Stimulated activated CD8-positive, alpha-beta memory T cell treated with anti-CD3 and anti-CD28 coated beads, Interleukin-12 subunit alpha, Interleukin-12 subunit beta, amount 100 ng/mL, for 24 hours (primary cell): ENCODE results near the gene HIF1A.
"Not testable (repeated sequence)": the region's sequence is repeated elsewhere in the genome, so short reads cannot be mapped to it uniquely, and the experiment has no call there.

Source experiments
- DNase-seq: peaks from one replicate; pipeline ENCODE4 v3.0.0-alpha.2; 2020; ENCODE audit errors: extremely low read depth

The HIF1A gene

DNA sequence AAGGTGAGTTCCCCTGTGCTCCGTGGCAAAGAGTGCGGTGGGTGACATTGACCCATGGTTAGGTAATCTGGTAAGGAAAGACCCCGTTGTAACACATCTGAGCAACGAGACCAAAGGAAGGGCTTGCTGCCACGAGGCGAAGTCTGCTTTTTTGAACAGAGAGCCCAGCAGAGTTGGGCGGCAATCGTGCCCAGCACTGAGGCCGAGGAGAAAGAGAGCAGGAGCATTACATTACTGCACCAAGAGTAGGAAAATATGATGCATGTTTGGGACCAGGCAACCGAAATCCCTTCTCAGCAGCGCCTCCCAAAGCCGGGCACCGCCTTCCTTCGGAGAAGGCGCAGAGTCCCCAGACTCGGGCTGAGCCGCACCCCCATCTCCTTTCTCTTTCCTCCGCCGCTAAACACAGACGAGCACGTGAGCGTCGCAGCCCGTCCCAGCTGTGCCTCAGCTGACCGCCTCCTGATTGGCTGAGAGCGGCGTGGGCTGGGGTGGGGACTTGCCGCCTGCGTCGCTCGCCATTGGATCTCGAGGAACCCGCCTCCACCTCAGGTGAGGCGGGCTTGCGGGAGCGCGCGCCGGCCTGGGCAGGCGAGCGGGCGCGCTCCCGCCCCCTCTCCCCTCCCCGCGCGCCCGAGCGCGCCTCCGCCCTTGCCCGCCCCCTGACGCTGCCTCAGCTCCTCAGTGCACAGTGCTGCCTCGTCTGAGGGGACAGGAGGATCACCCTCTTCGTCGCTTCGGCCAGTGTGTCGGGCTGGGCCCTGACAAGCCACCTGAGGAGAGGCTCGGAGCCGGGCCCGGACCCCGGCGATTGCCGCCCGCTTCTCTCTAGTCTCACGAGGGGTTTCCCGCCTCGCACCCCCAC lies at the start of gene HIF1A:
TSS of gene HIF1A (plus strand) at position 684 of the 865 bp plus-strand sequence. CDS start 292 bp downstream, outside the sequence.
- peak; percentile 92 for DNase-seq

DNA sequence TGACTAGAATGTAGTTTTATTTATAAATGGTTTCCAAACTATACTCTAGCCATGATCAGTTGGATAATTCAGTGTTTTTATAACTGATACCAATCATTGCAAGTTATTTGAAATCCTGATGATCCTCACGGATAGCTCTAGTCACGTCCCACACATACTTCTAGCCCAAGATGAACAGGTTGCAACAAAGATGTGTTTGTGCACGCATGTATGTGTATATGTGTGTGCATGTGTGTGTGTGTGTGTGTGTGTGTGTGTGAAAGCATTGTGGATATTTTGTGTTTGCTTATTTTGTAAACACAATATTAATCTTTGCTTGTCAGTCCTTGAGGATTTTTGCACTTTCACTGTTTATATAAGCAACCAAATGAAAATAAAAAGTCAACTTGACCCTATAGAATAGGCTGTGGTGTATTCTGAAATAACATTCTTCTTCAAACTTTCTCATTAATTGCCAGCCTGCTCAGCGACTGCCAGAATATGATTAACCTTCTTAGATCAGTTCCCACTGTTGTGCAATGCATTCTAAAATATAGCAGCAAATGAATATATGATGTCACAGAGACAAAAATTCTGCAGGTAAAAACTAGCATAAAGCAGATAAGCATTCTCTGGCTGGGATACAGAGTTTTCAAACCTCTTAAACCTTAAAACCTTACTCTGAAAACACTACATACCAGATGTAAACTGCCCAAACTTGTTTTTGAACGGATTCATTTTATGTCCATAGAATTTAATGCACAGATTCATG lies 48.8 kb upstream of the HIF1A start:
- no peak for DNase-seq

DNA sequence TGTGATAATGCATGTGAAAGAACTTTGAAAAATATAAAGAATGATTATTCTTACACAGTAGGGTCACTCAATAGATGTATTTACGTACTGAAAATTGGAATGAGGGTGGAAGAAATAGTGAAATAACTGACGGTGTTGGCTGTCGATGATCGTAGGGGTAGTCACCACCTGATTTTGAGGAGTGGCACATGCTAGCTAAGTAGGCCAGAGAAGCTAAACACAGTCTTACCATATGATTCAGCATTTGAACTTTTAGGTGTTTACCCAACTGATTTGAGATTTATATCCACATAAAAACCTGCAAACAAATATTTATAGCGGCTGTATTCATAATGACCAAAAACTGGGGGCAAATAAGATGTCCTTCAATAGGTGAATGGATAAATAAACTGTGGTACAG lies 47.6 kb upstream of the HIF1A start:
- no peak for DNase-seq

DNA sequence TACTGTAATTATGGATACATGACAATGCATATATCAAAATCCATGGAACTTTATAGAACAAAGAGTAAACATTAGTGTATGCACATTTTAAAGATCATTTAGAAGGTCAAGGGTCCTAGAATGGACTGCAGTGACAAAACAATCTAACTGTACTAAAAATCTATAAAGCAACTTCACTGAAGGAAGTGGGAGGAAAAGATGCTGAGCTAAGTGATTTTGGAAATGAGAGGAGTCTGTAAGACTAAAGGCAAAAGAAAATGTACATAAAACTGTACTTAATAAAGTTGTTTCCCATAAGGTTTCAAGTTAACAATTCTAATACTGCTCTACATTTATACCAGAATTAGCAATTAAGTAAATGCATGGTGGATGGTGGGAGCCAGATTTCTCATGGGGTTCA lies 46.9 kb upstream of the HIF1A start:
- DNase-seq, result no peak

DNA sequence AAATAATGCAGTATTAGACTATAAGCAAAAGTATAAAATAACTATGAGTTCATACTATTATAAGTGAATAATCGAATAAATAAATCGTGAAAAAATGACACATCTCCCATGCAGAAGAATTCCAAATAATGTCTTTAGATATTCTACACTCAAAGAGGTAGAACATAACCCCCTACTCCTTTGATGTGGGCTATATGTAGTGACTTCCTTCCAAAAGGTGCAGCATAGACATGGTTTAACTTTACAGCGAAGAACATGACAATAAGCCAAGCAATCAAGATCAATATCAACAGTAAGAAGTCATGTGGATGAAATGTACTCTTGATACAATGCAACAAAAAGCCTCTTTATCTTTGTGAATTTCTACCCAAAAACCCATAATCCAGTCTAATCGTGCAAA lies 46.0 kb upstream of the HIF1A start:
- no peak for DNase-seq

DNA sequence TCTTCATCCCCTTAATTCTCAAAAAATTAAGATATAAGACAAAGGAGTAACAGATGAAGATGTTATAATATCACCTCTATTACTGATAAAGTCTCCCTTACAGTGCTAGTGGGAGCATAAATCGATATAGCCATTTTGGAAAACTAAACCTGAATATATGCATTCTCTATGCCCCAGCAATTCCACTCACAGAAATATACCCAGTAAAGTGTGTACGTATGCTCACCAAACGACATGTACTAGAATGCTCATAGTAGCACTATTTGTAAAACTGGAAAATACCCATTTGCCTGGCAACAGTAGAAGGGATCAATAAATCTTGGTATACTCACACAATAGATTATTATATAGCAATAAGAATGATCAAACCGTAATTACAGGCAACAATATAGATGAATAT lies 44.0 kb upstream of the HIF1A start:
- no peak for DNase-seq

DNA sequence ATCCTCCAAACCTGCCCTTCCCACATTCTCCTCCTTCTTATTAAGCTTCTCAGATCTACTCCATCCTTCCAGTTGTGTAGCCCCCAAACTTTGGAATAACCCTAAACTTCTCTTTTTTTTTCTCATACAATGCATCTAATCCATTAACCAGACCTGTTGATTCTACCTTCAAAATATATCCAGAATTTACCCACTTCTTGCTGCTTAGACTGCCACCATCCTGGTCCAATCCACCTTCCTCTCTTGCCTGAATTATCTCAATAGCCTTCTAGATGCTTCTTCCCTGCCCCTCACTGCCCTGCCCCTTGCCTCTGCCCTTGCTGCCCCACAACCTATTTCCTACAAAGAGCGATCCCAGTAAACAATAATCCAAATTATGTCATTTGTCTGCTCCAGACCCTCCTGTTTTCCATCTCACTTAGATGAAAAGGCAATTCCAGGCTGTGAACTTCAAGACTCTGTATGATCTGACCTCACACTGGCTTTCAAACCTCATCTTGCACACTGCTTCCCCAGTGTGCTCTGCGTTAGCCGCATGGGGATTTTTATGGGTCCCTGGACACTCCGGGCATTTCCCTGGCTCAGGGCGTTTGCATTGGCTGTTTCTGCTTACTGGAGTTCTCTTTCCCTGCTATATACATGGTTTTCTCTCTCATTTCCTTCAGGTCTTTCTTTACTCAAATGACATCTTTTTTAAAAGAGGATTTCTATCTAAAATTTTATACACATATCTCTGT lies 42.6 kb upstream of the HIF1A start:
- DNase-seq, result no peak

DNA sequence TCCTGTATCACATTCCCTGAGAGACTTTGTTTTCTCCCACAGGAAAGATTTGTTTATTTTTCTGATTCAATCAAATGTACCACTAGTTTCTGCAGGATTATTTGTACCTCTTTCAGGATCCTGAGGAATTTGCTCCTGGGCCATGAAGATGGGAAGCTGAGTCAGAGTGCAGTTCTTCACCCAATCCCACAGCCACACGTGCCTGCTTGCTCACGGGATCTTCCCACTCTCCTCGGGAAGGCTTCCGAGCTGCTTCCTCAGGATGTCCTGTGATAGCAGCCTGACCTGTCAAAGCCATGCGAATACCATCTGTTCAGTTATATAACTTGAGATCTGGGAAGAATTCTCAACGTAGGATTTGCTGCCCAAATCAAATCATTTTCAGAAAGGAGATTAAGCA lies 41.8 kb upstream of the HIF1A start:
- no peak for DNase-seq

DNA sequence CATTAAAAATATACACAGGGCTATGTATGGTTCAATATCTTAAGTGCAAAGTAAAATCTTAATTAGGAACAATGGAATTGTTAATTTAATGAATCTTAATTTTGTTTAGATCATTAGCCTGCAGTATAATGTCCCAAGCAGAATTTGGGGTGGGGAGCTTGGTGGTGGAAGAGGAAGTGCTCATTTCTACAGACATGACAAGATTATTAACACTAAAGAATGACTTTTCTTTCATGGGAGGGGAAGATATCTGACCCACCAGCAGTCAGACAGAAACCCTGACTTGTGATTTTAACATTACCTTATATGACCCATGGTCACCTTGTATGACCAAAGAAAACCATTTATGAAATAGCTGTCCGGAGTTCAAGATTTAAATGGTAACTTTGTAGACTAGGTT lies 41.3 kb upstream of the HIF1A start:
- DNase-seq, result no peak

DNA sequence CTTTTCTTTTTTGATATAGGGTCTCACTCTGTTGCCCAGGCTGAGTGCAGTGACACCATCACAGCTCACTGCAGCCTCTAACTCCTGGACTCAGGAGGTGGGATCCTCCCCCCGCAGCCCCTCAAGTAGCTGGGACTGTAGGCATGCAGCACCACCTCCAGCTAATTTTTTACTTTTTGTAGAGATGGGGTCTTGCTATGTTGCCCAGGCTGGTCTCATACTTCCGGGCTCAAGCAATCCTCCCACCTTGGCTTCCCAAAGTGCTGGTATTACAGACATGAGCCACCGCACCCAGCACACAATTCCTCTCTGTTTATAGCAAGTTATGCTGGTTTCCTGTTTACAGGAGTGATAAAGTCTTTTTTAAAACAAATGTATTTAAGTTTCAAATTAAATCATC lies 39.5 kb upstream of the HIF1A start:
- no peak for DNase-seq

DNA sequence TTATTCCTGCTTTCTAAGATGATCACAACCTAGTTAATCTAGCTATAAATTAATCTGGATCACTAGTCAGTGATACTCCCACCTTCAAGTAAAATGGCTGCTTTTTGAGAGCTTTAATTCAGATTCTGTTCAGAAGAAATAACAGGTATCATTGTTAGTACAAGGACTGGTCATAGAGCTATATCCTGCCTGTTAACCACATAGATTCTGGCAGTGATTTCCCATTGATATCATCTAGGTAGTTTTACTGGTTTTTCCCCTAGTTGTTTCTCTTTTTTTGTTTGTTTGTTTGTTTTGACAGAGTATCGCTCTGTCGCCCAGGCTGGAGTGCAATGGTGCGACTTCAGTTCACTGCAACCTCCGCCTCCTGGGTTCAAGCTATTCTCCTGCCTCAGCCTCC lies 39.0 kb upstream of the HIF1A start:
- DNase-seq, result no peak

DNA sequence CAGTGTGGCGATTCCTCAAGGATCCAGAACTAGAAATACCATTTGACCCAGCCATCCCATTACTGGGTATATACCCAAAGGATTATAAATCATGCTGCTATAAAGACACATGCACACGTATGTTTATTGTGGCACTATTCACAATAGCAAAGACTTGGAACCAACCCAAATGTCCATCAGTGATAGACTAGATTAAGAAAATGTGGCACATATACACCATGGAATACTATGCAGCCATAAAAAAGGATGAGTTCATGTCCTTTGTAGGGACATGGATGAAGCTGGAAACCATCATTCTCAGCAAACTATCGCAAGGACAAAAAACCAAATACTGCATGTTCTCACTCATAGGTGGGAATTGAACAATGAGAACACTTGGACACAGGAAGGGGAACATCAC lies 37.2 kb upstream of the HIF1A start:
- DNase-seq, result not testable (repeated sequence)

DNA sequence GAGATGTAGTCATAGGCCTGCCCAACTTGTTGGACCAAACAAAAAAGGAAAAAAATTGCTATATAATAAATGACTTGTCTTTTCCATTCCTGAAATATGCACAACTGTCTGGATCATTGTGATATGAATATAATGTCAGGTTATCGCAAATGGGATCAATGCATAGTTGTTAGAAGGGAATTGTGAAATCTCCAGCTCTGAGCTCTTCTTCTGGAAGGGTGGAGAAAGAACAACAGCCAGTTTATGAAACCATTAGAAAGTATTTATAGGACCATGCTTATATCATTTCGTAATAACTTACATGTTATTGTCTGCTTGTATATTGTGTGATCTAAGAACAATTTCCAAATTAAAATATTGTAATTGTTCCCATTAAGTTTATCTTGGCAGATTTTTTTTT lies 35.7 kb upstream of the HIF1A start:
- no peak for DNase-seq

DNA sequence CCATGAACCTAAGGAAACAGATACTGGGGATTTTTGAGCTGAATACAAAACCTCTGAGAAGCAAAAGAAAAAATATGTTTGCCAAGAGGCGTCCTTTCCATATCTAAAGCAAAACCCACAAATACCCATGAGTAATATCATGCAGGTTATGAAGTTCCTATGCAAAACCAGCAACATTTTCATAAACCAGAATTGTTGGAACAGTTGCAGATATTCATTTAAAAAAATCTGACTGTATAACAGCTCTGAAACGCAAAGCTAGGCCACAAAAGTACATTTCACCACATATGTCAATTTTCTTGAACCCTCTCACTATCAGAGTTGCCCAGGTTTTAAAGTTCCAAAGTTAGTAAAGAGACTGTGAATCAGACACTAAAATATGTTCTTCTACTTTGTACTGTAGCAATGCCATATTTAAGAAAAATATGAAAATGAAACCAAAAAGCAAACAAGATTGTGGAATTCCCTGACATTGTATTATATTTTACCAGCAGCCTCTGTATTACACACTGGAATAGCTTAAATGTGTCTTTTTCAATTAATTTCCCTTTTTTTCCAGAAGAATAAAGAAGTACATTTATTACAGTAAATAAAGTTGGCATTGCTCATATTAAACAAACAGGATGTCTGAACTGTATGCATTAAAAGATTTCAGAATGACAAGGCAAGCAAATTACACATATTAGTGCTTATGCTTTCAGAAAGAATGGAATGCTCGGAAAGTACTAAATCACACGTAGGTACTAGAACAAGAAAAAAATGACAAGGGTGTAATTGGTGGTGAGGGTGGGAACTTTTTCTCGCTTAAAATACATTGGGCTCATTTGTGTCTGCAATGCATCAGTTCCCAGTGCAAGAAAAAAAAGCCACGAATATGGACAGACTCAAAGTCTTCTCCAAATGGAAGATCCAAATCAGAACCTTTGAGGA lies 33.6 kb upstream of the HIF1A start:
- no peak for DNase-seq

DNA sequence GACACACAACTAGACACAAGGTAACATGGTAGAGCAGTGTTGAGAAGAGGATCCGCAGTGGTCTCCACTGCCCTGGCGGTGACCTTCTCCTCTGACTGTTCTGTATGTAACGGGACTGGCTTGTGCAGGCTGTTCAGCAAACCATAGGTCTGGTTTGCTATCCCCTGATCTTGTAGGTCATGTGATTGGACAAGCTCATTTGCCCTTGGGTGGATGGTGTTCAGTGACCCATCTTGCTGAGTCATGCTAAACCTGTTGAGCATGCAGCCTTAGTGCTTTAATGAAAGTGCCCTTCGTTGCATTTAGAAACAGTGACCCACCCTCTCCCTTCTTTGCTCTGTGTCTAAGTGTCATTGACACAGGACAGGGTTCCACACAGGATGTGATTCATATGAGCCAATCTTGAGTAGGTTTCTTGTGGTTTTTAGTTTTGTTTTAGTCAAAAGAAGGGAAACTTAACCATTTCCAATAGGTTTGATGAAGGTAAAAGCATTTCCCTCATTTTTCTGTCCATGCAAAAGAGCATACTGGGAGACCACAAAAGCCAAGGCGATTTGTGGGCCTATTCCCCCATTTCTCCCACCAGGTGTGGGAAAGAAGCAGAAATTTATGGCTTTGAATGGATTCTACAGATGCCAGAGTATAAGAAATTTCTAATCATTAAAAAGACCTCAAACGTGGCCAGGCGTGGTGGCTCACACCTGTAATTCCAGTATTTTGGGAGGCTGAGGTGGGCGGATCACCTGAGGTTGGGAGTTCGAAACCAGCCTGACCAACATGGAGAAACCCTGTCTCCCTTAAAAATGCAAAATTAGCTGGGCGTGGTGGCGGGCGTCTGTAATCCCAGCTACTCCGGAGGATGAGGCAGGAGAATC lies 32.6 kb upstream of the HIF1A start:
- peak; percentile 31 for DNase-seq

DNA sequence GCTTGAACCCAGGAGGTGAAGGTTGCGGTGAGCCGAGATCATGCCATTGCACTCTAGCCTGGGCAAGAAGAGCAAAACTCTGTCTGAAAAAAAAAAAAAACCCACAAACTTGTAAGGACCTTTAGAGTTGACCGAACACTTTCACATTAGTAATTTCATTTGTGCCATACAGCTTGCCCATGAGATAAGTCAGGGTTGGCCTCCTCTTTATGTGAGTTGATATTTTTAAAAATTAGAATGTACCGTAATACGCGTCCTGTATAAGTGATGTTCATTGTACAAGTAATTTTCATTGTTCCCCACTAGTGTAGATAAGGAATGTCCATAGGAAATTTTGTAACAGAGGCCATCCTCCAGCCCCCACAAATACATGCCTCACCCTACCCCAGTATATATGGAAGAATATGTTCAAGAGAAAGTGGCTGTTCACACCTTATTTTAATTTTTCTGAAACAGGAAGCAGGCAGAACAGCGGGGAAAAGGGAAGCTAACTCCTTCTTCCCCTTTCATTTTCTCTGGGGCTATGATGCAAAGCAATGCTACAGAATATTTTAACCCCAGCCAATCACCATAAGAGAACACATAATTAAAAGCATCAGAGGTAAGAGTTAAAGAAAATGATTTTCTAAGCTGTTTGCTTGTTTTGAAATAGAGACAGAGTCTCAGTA lies 31.9 kb upstream of the HIF1A start:
- no peak for DNase-seq

DNA sequence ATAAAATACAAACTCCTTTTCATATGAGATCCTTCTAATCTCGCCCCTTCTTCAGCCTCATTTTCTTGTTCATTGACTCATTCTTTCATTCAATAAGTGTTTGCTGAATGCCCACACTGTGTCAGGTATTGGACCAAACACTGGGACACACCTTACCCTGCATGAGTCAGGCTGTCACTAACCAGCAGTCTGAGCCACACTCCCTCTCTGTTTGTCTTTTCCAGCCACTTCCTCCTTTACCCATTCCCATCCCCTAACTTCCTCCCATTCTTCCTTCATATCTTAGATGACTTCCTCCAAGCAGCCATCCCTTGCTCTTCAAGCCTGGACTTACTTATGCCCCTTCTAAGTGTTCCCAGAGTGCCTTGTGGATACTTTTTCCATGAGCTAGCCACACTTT lies 27.0 kb upstream of the HIF1A start:
- DNase-seq, result no peak

DNA sequence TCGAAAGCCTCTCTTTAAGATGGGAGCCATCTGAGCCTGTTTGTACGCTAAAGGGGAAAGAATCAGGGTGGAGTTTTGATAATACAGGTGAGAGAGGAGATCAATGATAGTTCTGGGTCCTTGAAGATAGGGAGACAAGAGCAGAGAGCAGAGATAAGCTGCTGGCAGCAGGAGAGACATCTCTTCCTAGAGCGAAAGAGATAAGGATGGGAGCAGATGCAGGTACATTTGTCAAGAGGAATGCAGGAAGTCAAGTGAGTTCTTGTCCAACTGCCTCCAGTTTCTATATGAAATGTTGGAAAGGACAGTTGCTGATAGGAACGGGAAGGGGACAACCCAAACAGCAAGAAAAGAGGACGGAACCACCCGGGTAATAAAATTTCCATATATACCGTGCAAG lies 24.7 kb upstream of the HIF1A start:
- no peak for DNase-seq

DNA sequence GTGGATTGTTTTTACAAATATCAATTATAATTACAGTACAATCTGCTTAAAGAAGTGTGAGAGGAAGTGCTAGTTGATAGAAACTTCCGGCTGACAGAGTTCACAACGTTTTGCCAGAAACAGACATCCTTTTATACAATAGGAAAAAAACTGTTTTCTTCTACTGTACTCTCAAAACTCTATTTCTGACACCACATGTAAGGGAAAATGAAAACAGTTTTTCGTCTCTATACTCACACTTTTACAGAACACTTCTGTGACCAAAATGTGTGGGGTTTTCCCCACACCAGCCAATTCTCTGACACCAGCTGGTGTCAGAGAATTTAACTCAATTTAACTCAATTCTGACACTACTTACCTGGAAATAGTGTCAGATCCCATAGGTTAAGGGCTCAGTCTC lies 24.2 kb upstream of the HIF1A start:
- DNase-seq, result no peak

DNA sequence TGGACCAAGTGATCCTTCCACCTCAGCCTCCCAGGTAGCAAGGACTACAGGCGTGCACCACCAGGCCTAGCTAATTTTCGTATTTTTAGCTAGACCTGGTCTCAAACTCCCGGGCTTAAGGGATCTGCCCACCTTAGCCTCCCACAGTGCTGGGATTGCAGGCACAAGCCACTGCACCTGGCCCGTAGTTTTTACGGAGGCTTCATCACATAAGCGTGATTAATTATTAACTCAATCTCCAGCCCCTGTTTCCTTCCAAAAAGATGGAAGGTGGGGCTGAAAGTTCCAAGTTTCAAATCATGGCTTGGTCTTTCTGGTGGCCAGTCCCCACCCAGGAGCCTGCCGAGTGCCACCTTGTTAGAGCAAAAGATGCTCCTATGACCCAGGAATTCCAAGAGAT lies 22.5 kb upstream of the HIF1A start:
- DNase-seq, result no peak
